Loucy (cell line): ENCODE measurements around the gene ELMO1.

ENCODE experiments used
- EZH2phosphoT487 ChIP-seq: fragments of 200-600 bp; IDR thresholded peaks from 2 replicates; pipeline ENCODE4 v1.6.1; 2018; ENCODE audit warnings: antibody characterized with exemption, mild to moderate bottlenecking, moderate library complexity, borderline replicate concordance
- TF ChIP-seq, protein P1 (sequence below): fragments of 200-600 bp; sonication (generic); conservative IDR thresholded peaks from 2 replicates; pipeline ENCODE4 v1.5.1; 2014; ENCODE audit warnings: mild to moderate bottlenecking, antibody characterized with exemption, low read length

DNA sequence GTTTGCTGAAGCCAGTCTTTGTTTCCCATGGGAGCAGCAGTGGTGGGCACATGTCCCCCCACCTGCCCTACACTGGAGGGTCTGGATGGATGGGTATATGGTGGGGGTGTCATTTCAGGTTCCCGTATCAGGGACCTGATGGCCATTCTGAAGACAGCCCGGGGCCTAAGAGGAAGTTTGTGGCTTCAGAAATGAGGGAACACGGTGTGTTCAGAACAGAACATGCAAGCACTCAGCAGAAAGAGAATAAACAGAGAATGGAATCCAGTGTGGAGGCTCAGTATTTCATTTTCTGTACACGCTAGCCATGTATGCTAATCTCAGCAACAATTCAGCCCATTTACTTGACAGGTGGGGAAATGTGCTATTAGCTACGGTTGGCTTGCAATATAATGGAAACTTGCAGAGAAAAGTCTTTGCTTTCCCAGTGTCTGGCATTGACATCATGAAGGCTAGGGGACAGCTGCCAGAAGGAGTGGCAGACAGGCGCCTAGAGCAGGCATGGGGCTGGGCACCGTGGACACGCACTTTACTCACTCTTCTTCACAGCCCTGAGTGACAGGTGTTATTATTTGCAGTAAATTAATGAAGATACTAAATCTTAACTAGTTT lies 98.6 kb downstream of the ELMO1 start:
- TF ChIP-seq, protein P1, sequence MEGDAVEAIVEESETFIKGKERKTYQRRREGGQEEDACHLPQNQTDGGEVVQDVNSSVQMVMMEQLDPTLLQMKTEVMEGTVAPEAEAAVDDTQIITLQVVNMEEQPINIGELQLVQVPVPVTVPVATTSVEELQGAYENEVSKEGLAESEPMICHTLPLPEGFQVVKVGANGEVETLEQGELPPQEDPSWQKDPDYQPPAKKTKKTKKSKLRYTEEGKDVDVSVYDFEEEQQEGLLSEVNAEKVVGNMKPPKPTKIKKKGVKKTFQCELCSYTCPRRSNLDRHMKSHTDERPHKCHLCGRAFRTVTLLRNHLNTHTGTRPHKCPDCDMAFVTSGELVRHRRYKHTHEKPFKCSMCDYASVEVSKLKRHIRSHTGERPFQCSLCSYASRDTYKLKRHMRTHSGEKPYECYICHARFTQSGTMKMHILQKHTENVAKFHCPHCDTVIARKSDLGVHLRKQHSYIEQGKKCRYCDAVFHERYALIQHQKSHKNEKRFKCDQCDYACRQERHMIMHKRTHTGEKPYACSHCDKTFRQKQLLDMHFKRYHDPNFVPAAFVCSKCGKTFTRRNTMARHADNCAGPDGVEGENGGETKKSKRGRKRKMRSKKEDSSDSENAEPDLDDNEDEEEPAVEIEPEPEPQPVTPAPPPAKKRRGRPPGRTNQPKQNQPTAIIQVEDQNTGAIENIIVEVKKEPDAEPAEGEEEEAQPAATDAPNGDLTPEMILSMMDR, result no peak
- no peak for TF ChIP-seq EZH2phosphoT487
